Subcutaneous adipose tissue (tissue), 4 donors: Measurements from ENCODE around the gene OR1A2. TPM values are rescaled to one million over a fixed set of nuclear protein-coding genes. Genes with fewer than 3 reads are reported as not detected.

Source experiments
- CTCF ChIP-seq: fragments of 450-650 bp; IDR thresholded peaks from one replicate; pipeline ENCODE4 v1.5.1; 2016; ENCODE audit warnings: low read depth, mild to moderate bottlenecking, control low read depth, antibody characterized with exemption, moderate library complexity
- total RNA-seq, 4 donors: library from RNA; depleted of rRNA; stranded (reverse); fragments of >200 nt; gene quantifications; one replicate each; pipeline ENCODE4 v1.1.0, GENCODE V29; 2016

Gene OR1A2
- total RNA-seq, result not detected

- TF ChIP-seq CTCF, result no peak
Observed at GRCh38 chr17:3197219-3197618, at the start of gene OR1A2. Gene OR1A2 (plus strand): TSS chr17:3197519. CDS start chr17:3197519, 0 bp downstream.

GRCh38 chr17:3157218-3157617 lies 40.1 kb upstream of the OR1A2 start:
- TF ChIP-seq CTCF, result no peak

- TF ChIP-seq CTCF, result no peak
Observed at GRCh38 chr17:3167574-3167973, 29.7 kb upstream of the OR1A2 start.

GRCh38 chr17:3189961-3190360 lies 7.4 kb upstream of the OR1A2 start:
- TF ChIP-seq CTCF, result no peak

- TF ChIP-seq CTCF, result no peak
Observed at GRCh38 chr17:3207367-3207766, 10.0 kb downstream of the OR1A2 start, which contains the start of gene OR1A1. Gene OR1A1 (plus strand): TSS chr17:3207667. CDS start chr17:3215621, 7,954 bp downstream.

GRCh38 chr17:3208484-3208883 lies 11.2 kb downstream of the OR1A2 start:
- TF ChIP-seq CTCF, result no peak

- no peak for TF ChIP-seq CTCF
Observed at GRCh38 chr17:3213001-3213400, 15.7 kb downstream of the OR1A2 start.

GRCh38 chr17:3213587-3213986 lies 16.3 kb downstream of the OR1A2 start:
- no peak for TF ChIP-seq CTCF
